ENCODE results near the gene RAB36.

The RAB36 gene

GRCh38 chr22:23121000-23121421 is 24.3 kb upstream of the RAB36 start:
- intact Hi-C loops (cut with DNase I; ENCODE audit: low total_unique reads), result loop anchor here (10.0 kb wide), 1 partner anchor 266 kb away; no protein-coding TSS in a partner anchor
- no peak overlapping the region for H3K4me3 ChIP-seq
- no peak overlapping the region for H3K27ac ChIP-seq
- no peaks in the 10 kb centered on the region for H3K27me3 ChIP-seq
- no peak for TF ChIP-seq CTCF (IDR thresholded peaks at IDR 0.05)
- H3K9me3 ChIP-seq, result no peaks in the 10 kb centered on the region
- DNase-seq, result no peak
- H3K36me3 ChIP-seq, result peaks cover 0 to 8% (median 0%) of the 10 kb centered on the region in 3 donors
- H3K4me1 ChIP-seq, result no peaks in the 10 kb centered on the region

- Histone ChIP-seq H3K27me3 (no peaks in the 10 kb centered on the region), H3K36me3 (peaks cover 0 to 8% (median 0%) of the 10 kb centered on the region in 3 donors), H3K27ac (no peak overlapping the region), H3K4me3 (no peak overlapping the region), H3K4me1 (no peaks in the 10 kb centered on the region), H3K9me3 (no peaks in the 10 kb centered on the region)
- no peak for TF ChIP-seq CTCF (IDR thresholded peaks at IDR 0.05)
- no peak for DNase-seq
- intact Hi-C loops (cut with DNase I; ENCODE audit: low total_unique reads), result loop anchor here (10.0 kb wide), 1 partner anchor 267 kb away; no protein-coding TSS in a partner anchor
Observed at GRCh38 chr22:23121424-23121823, 23.9 kb upstream of the RAB36 start.

GRCh38 chr22:23122216-23122957 is 22.9 kb upstream of the RAB36 start:
- DNase-seq, result no peak
- H3K27me3 ChIP-seq, result no peaks in the 10 kb centered on the region
- H3K4me1 ChIP-seq, result no peaks in the 10 kb centered on the region
- no peaks in the 10 kb centered on the region for H3K9me3 ChIP-seq
- peaks cover 0 to 8% (median 0%) of the 10 kb centered on the region in 3 donors for H3K36me3 ChIP-seq
- no peak for TF ChIP-seq CTCF (IDR thresholded peaks at IDR 0.05)
- H3K4me3 ChIP-seq, result no peak overlapping the region
- H3K27ac ChIP-seq, result no peak overlapping the region
- intact Hi-C loops (cut with DNase I; ENCODE audit: low total_unique reads), result loop anchor here (10.0 kb wide), 1 partner anchor 268 kb away; no protein-coding TSS in a partner anchor

GRCh38 chr22:23122992-23123803 is 22.1 kb upstream of the RAB36 start:
- no peak for DNase-seq
- intact Hi-C loops (cut with DNase I; ENCODE audit: low total_unique reads), result loop anchor here (10.0 kb wide), 1 partner anchor 268 kb away; no protein-coding TSS in a partner anchor
- TF ChIP-seq CTCF (IDR thresholded peaks at IDR 0.05), result no peak
- H3K27me3 ChIP-seq, result no peaks in the 10 kb centered on the region
- no peaks in the 10 kb centered on the region for H3K4me1 ChIP-seq
- no peaks in the 10 kb centered on the region for H3K9me3 ChIP-seq
- no peak overlapping the region for H3K27ac ChIP-seq
- H3K4me3 ChIP-seq, result no peak overlapping the region
- peaks cover 0 to 8% (median 0%) of the 10 kb centered on the region in 3 donors for H3K36me3 ChIP-seq

GRCh38 chr22:23123804-23124254 is 21.4 kb upstream of the RAB36 start:
- H3K4me3 ChIP-seq, result no peak overlapping the region

More at GRCh38 chr22:23123804-23124254, 21.4 kb upstream of the RAB36 start:
- intact Hi-C loops (cut with DNase I; ENCODE audit: low total_unique reads), result loop anchor here (10.0 kb wide), 1 partner anchor 269 kb away; no protein-coding TSS in a partner anchor
- no peaks in the 10 kb centered on the region for H3K4me1 ChIP-seq
- peaks cover 0 to 8% (median 0%) of the 10 kb centered on the region in 3 donors for H3K36me3 ChIP-seq
- no peak overlapping the region for H3K27ac ChIP-seq
- H3K9me3 ChIP-seq, result no peaks in the 10 kb centered on the region
- no peaks in the 10 kb centered on the region for H3K27me3 ChIP-seq
- DNase-seq, result no peak
- no peak for TF ChIP-seq CTCF (IDR thresholded peaks at IDR 0.05)
